Measurements from ENCODE around the gene OCEL1. TPM values are rescaled to one million over a fixed set of nuclear protein-coding genes. Genes with fewer than 3 reads are reported as not detected.
"Not testable (repeated sequence)": the region's sequence is repeated elsewhere in the genome, so short reads cannot be mapped to it uniquely, and the experiment has no call there.

OCEL1 gene
- total RNA-seq, 1 donor from 2014 or later: 22.4 TPM

GRCh38 chr19:17183858-17184321, 42.1 kb upstream of the OCEL1 start:
- peaks cover 44% of the 10 kb centered on the region for H3K36me3 Mint-ChIP-seq (ENCODE audit: low read depth)
- intact Hi-C loops (cut with micrococcal nuclease): loop anchor here (1.0 to 5.0 kb wide), 6 partner anchors 14 to 117 kb away; partner anchors contain the start of genes HAUS8, MYO9B, OCEL1 and USE1
- peak overlapping the region; percentile 99 for H3K27ac Mint-ChIP-seq
- peak overlapping the region; percentile 79 for H3K4me3 Mint-ChIP-seq
- peak; percentile 85 for ATAC-seq (ENCODE audit: low read depth)
- ChIA-PET POLR2A (interaction anchor here (0.5 to 3.2 kb wide), 26 partner anchors 11 to 1347 kb away, joined by 3 to 25 read pairs (median 5); partner anchors contain the start of genes ANKLE1, BABAM1, DDA1 and HAUS8), CTCF (interaction anchor here (0.6 to 1.9 kb wide), 7 partner anchors 52 to 284 kb away, joined by 3 to 8 read pairs (median 3); partner anchors contain the start of genes HAUS8 and MYO9B)
- DNase-seq: peak; percentile 42
- H3K9me3 Mint-ChIP-seq: no peaks in the 10 kb centered on the region
- peaks cover 32% of the 10 kb centered on the region for H3K4me1 Mint-ChIP-seq
- TF ChIP-seq, protein P1, sequence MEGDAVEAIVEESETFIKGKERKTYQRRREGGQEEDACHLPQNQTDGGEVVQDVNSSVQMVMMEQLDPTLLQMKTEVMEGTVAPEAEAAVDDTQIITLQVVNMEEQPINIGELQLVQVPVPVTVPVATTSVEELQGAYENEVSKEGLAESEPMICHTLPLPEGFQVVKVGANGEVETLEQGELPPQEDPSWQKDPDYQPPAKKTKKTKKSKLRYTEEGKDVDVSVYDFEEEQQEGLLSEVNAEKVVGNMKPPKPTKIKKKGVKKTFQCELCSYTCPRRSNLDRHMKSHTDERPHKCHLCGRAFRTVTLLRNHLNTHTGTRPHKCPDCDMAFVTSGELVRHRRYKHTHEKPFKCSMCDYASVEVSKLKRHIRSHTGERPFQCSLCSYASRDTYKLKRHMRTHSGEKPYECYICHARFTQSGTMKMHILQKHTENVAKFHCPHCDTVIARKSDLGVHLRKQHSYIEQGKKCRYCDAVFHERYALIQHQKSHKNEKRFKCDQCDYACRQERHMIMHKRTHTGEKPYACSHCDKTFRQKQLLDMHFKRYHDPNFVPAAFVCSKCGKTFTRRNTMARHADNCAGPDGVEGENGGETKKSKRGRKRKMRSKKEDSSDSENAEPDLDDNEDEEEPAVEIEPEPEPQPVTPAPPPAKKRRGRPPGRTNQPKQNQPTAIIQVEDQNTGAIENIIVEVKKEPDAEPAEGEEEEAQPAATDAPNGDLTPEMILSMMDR (IDR thresholded peaks at IDR 0.05): no peak
- H3K27me3 Mint-ChIP-seq: no peaks in the 10 kb centered on the region

GRCh38 chr19:17184371-17184841, 41.6 kb upstream of the OCEL1 start:
- H3K9me3 Mint-ChIP-seq: no peaks in the 10 kb centered on the region
- peak overlapping the region; percentile 79 for H3K4me3 Mint-ChIP-seq
- TF ChIP-seq, protein P1 (IDR thresholded peaks at IDR 0.05): no peak
- ChIA-PET CTCF (interaction anchor here (0.8 to 1.9 kb wide), 5 partner anchors 74 to 117 kb away, joined by 3 to 8 read pairs (median 3); partner anchors contain the start of genes HAUS8 and MYO9B), POLR2A (interaction anchor here (0.6 to 3.2 kb wide), 24 partner anchors 11 to 1347 kb away, joined by 3 to 25 read pairs (median 5); partner anchors contain the start of genes ANKLE1, BABAM1, DDA1 and HAUS8)
- DNase-seq (peak; percentile 26), ATAC-seq (ENCODE audit: low read depth) (peak; percentile 69)
- intact Hi-C loops (cut with micrococcal nuclease): loop anchor here (1.0 to 5.0 kb wide), 6 partner anchors 14 to 117 kb away; partner anchors contain the start of genes HAUS8, MYO9B, OCEL1 and USE1
- H3K36me3 Mint-ChIP-seq (ENCODE audit: low read depth): peaks cover 45% of the 10 kb centered on the region
- no peaks in the 10 kb centered on the region for H3K27me3 Mint-ChIP-seq
- peak overlapping the region; percentile 99 for H3K27ac Mint-ChIP-seq
- H3K4me1 Mint-ChIP-seq: peaks cover 32% of the 10 kb centered on the region

DNA sequence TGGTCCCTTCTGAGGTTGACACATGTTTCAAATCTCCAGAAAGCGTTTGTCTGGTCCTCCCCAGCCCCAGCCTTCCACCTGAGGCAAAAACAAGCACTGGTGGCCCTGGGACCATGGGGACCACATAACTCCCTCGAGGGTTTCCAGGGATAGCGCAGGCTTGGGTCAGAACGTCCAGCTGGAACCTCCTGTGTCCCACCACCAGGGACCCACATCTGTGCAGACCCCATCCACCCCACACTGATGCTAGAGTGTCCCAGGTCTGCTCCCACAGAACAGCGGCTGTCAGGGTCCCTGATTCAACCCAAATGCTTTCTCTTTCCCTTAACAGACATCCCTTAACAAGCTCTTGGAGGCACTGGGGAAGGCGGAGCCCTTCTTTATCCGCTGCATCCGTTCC, 40.4 kb upstream of the OCEL1 start:
- ATAC-seq (ENCODE audit: low read depth): no peak
- intact Hi-C loops (cut with micrococcal nuclease): loop anchor here (2.0 kb wide), 1 partner anchor 111 kb away; the partner anchor contains the start of genes HAUS8 and MYO9B
- Mint-ChIP-seq H3K4me3 (no peak overlapping the region), H3K27me3 (no peaks in the 10 kb centered on the region), H3K27ac (no peak overlapping the region), H3K36me3 (ENCODE audit: low read depth) (peaks cover 50% of the 10 kb centered on the region), H3K4me1 (peaks cover 31% of the 10 kb centered on the region), H3K9me3 (no peaks in the 10 kb centered on the region)
- ChIA-PET POLR2A (interaction anchor here (0.6 to 3.2 kb wide), 3 partner anchors 29 to 69 kb away, joined by 4 to 25 read pairs (median 6); partner anchors contain the start of gene USE1), CTCF (no interaction called here)
- DNase-seq: no peak
- TF ChIP-seq, protein P1 (IDR thresholded peaks at IDR 0.05): no peak

GRCh38 chr19:17191736-17192135, 34.3 kb upstream of the OCEL1 start:
- not testable (repeated sequence) for H3K27me3 Mint-ChIP-seq
- POLR2A ChIA-PET: interaction anchor here (0.8 kb wide), 1 partner anchor 52 kb away, joined by 3 read pairs; no protein-coding TSS in a partner anchor

DNA sequence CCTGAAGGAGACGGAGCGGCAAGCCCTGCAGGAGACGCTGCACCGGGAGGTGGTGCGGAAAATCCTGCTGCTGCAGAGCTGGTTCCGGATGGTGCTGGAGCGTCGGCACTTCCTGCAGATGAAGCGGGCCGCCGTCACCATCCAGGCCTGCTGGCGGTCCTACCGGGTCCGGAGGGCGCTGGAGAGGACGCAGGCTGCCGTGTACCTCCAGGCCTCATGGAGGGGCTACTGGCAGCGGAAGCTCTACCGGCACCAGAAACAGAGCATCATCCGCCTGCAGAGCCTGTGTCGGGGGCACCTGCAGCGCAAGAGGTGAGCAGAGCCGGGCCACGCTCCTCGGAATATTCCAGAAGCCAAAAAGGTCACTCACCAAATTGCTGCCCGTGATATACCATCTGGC, 33.3 kb upstream of the OCEL1 start:
- DNase-seq (no peak), ATAC-seq (ENCODE audit: low read depth) (no peak)
- H3K4me3 Mint-ChIP-seq: no peak overlapping the region
- intact Hi-C loops (cut with micrococcal nuclease): no loop called here
- H3K36me3 Mint-ChIP-seq (ENCODE audit: low read depth): peaks cover 75% of the 10 kb centered on the region
- TF ChIP-seq, protein P1 (IDR thresholded peaks at IDR 0.05): no peak
- ChIA-PET CTCF (no interaction called here), POLR2A (interaction anchor here (0.6 to 1.4 kb wide), 2 partner anchors 13 to 1875 kb away, joined by 3 to 6 read pairs; no protein-coding TSS in a partner anchor)
- no peak overlapping the region for H3K27ac Mint-ChIP-seq
- H3K27me3 Mint-ChIP-seq: no peaks in the 10 kb centered on the region
- peaks cover 5% of the 10 kb centered on the region for H3K4me1 Mint-ChIP-seq
- H3K9me3 Mint-ChIP-seq: no peaks in the 10 kb centered on the region

More at GRCh38 chr19:17191736-17192135, 34.3 kb upstream of the OCEL1 start:
- ATAC-seq (ENCODE audit: low read depth); intact Hi-C loops (cut with micrococcal nuclease); H3K4me1 Mint-ChIP-seq; CTCF ChIA-PET; DNase-seq; H3K9me3 Mint-ChIP-seq; H3K27ac Mint-ChIP-seq; H3K4me3 Mint-ChIP-seq: not testable (repeated sequence)
- H3K36me3 Mint-ChIP-seq (ENCODE audit: low read depth): peaks cover 75% of the 10 kb centered on the region
